K562 (cell line): Measurements from ENCODE around the gene SYNE1. TPM values are rescaled to one million over a fixed set of nuclear protein-coding genes. Genes with fewer than 3 reads are reported as not detected.

Experiments used
- ATAC-seq: fragments of 200-7000 bp; cut with Tn5 transposase; 3 replicates; pipeline ENCODE4 v1.9.1; 2020; ENCODE audit warnings: moderate library complexity
- BruUV-seq: library from RNA; stranded (reverse); fragments of 400-500 nt; replicated peaks from 2 replicates; lab custom pipeline; 2021; lab: Mats Ljungman, UMichigan
- CTCF ChIA-PET: fragments of 300-600 bp; formaldehyde crosslinking; extraction: SDS; loops from one replicate; lab custom pipeline; 2021; ENCODE audit warnings: low intra/inter-chr PET ratio; lab: Yijun Ruan, JAX
- POLR2A ChIA-PET: fragments of 300-600, 350-650 bp; sonication (Branson Sonifier 250); formaldehyde crosslinking; extraction: SDS; loops from one replicate; lab custom pipeline; 2021; ENCODE audit warnings: antibody characterized with exemption, inconsistent platforms; lab: Yijun Ruan, JAX
- DNase-seq, 4 experiments: peaks; one replicate each; pipeline versions ENCODE4 v3.0.0 to v3.0.0-alpha.2; 2011 to 2018; ENCODE audit warnings: low spot score in 3 of 4, mixed read lengths in 3 of 4; ENCODE audit errors: extremely low read depth in 1 of 4
- FAIRE-seq: peaks from 2 replicates; lab custom pipeline; 2011; peaks lifted over from hg19 to GRCh38; lab: Jason Lieb, UNC
- H2AFZ ChIP-seq: 2 replicates; pipeline ENCODE4 v1.6.0; 2011; ENCODE audit warnings: low read depth, low read length, control low read depth, inconsistent platforms
- H3K27ac ChIP-seq: fragments of 200-600 bp; 3 replicates; pipeline ENCODE4 v1.8.0; 2011; ENCODE audit warnings: low read depth, mild to moderate bottlenecking, control low read depth, inconsistent platforms, low read length, moderate library complexity, mixed read lengths; ENCODE audit errors: extremely low read depth
- H3K27me3 ChIP-seq, 2 experiments: fragments of 300-600 bp in 1 of 2; 2 replicates in 1 of 2; 3 replicates in 1 of 2; pipeline versions ENCODE4 v1.6.0 to v1.8.0; 2011; ENCODE audit warnings: inconsistent platforms in 2 of 2, low read length in 2 of 2, mild to moderate bottlenecking in 1 of 2, mixed read lengths in 1 of 2, moderate library complexity in 1 of 2; ENCODE audit not compliant: control insufficient read depth in 2 of 2, insufficient read depth in 2 of 2
- H3K36me3 ChIP-seq: fragments of 300-600 bp; 3 replicates; pipeline ENCODE4 v1.8.0; 2011; ENCODE audit warnings: mild to moderate bottlenecking, low read length, inconsistent platforms; ENCODE audit not compliant: control insufficient read depth, insufficient read depth
- H3K4me1 ChIP-seq, 2 experiments: fragments of 200-600 bp in 1 of 2; replicated peaks in 1 of 2; 2 replicates in 1 of 2; 3 replicates in 1 of 2; pipeline versions ENCODE4 v1.5.1 to v1.8.0; 2011; ENCODE audit warnings: inconsistent platforms in 2 of 2, low read length in 2 of 2, mild to moderate bottlenecking in 1 of 2, mixed read lengths in 1 of 2, moderate library complexity in 1 of 2; ENCODE audit not compliant: control insufficient read depth in 2 of 2, insufficient read depth in 2 of 2
- H3K4me2 ChIP-seq: 2 replicates; pipeline ENCODE4 v1.6.1; 2011; ENCODE audit warnings: low read length, control low read depth, inconsistent platforms, mixed read lengths; ENCODE audit not compliant: insufficient read depth
- H3K4me3 ChIP-seq: fragments of 200-600 bp; sonication (generic), shearing (Covaris generic); 2 replicates; pipeline ENCODE4 v1.5.1; 2016; ENCODE audit warnings: control low read depth, inconsistent platforms
- H3K79me2 ChIP-seq: fragments of 200-600 bp; 3 replicates; pipeline ENCODE4 v1.8.0; 2011; ENCODE audit warnings: low read length, inconsistent platforms; ENCODE audit not compliant: control insufficient read depth, insufficient read depth
- H3K9ac ChIP-seq, 2 experiments: 2 replicates each; pipeline versions ENCODE4 v1.6.0 to v1.6.1; 2011; ENCODE audit warnings: low read depth in 2 of 2, low read length in 2 of 2, control low read depth in 1 of 2, inconsistent platforms in 1 of 2, mild to moderate bottlenecking in 1 of 2, mixed read lengths in 1 of 2; ENCODE audit not compliant: insufficient read depth in 1 of 2
- H3K9me1 ChIP-seq: one replicate; pipeline ENCODE4 v1.6.0; 2011; ENCODE audit warnings: inconsistent platforms, mild to moderate bottlenecking, low read length, moderate library complexity; ENCODE audit not compliant: control insufficient read depth, insufficient read depth
- H3K9me3 ChIP-seq: replicated peaks from 2 replicates; pipeline ENCODE4 v1.5.1; 2011; ENCODE audit warnings: low read depth, low read length, inconsistent platforms; ENCODE audit not compliant: control insufficient read depth, insufficient read depth
- H4K20me1 ChIP-seq: replicated peaks from 2 replicates; pipeline ENCODE4 v1.6.1; 2011; ENCODE audit warnings: low read length, inconsistent platforms, mixed read lengths; ENCODE audit not compliant: control insufficient read depth, insufficient read depth
- ARID4B ChIP-seq: sonication (generic); formaldehyde crosslinking; IDR thresholded peaks from 2 replicates; pipeline ENCODE4 v1.8.0; 2022; ENCODE audit warnings: mild to moderate bottlenecking, missing genetic modification reagents
- ATF2 ChIP-seq: sonication (generic); formaldehyde crosslinking; IDR thresholded peaks from 2 replicates; pipeline ENCODE4 v1.8.1; 2022; ENCODE audit warnings: missing genetic modification reagents
- DACH1 ChIP-seq: fragments of 450-650 bp; IDR thresholded peaks from 2 replicates; pipeline ENCODE4 v1.6.1; 2018; ENCODE audit not compliant: partially characterized antibody
- ESRRB ChIP-seq: fragments of 250-450 bp; sonication (Bioruptor Pico); IDR thresholded peaks from 2 replicates; pipeline ENCODE4 v1.5.0; 2020; ENCODE audit warnings: mild to moderate bottlenecking, moderate library complexity, borderline replicate concordance
- HMGXB4 ChIP-seq: sonication (generic); formaldehyde crosslinking; IDR thresholded peaks from 2 replicates; pipeline ENCODE4 v1.8.1; 2023; ENCODE audit warnings: mild to moderate bottlenecking, missing genetic modification reagents
- MCM2 ChIP-seq: fragments of 450-650 bp; IDR thresholded peaks from 2 replicates; pipeline ENCODE4 v1.6.1; 2017; ENCODE audit warnings: low read depth, mild to moderate bottlenecking
- SMAD3 ChIP-seq: fragments of 450-650 bp; formaldehyde crosslinking; conservative IDR thresholded peaks from 2 replicates; pipeline ENCODE4 v1.4.0; 2020; ENCODE audit warnings: mild to moderate bottlenecking
- THAP12 ChIP-seq: fragments of 250-450 bp; sonication (Bioruptor Pico); IDR thresholded peaks from 2 replicates; pipeline ENCODE4 v1.9.0; 2021; ENCODE audit warnings: mild to moderate bottlenecking, inconsistent platforms
- ZNF57 ChIP-seq: fragments of 450-650 bp; formaldehyde crosslinking; IDR thresholded peaks from 2 replicates; pipeline ENCODE4 v1.4.0; 2020; ENCODE audit warnings: mild to moderate bottlenecking, moderate library complexity
- WGBS: fragments of 100-300 bp; shearing (Covaris generic); methylation state at CpG from one replicate; pipeline ENCODE4 v1.1.6; 2016; ENCODE audit warnings: low coverage, mixed read lengths; ENCODE audit not compliant: insufficient coverage; ENCODE audit errors: missing lambda C conversion rate; 5-methylcytosine and 5-hydroxymethylcytosine counted together
- in situ Hi-C: fragments of 300-500 bp; cut with MboI; formaldehyde crosslinking; loops from 4 replicates; pipeline ENCODE4 v1.15.0; 2018; ENCODE audit warnings: inconsistent platforms, mixed read lengths
- intact Hi-C: fragments of 100-400 bp; cut with micrococcal nuclease; formaldehyde crosslinking; loops from 2 replicates; pipeline ENCODE4 v1.14.2; 2022
- polyA plus RNA-seq, 8 experiments: library from polyadenylated mRNA; depleted of rRNA in 4 of 8; stranded (reverse) in 5 of 8; unstranded in 3 of 8; fragments of >200 nt; fragmentation: Nextera tagmentation in 2 of 8; fragmentation: Illumina TruSeq in 1 of 8; extraction: Ambion mirVana in 2 of 8; extraction: Trizol in 1 of 8; gene quantifications; 2 replicates each; pipeline versions ENCODE4 v1.2.1 to v1.2.3, GENCODE V29; 2011 to 2014; ENCODE audit warnings: inconsistent platforms in 1 of 8, missing spikeins in 1 of 8
- total RNA-seq, 7 experiments: library from RNA; depleted of rRNA in 6 of 7; stranded (reverse); fragments of >200 nt in 6 of 7; fragmentation: Illumina TruSeq in 2 of 7; extraction: Trizol in 2 of 7; gene quantifications; 2 replicates each; pipeline versions ENCODE4 v1.2.1 to v1.2.3, GENCODE V29; 2011 to 2021; ENCODE audit warnings: low replicate concordance in 1 of 7

The SYNE1 gene
- total and polyA plus RNA-seq, 9 of the 15 experiments (the other 6 are each of a cell fraction or from before 2014, with no cell fraction given) = under 0.01 to 0.42 (median 0.08) TPM; not detected in 1

GRCh38 chr6:152184917-152185574 lies 452.1 kb downstream of the SYNE1 start (continued):
- TF ChIP-seq ESRRB (CRISPR knock-in tag) (no peak), ARID4B (CRISPR knock-in tag) (no peak)

GRCh38 chr6:152184573-152184916 lies 452.6 kb downstream of the SYNE1 start:
- CTCF ChIA-PET = no interaction called here
- in situ Hi-C loops = no loop called here
- ATAC-seq = no peak
- H3K4me2 ChIP-seq = no peak overlapping the region
- no peaks in the 10 kb centered on the region for H3K9me1 ChIP-seq
- no peaks in the 10 kb centered on the region for H3K4me1 ChIP-seq
- H3K36me3 ChIP-seq = no peaks in the 10 kb centered on the region
- WGBS = 0% methylated on average over 2 of the region's 2 CpGs
- FAIRE-seq = no peak
- no TSS peak for BruUV-seq
- H4K20me1 ChIP-seq = no peaks in the 10 kb centered on the region
- no peaks in the 10 kb centered on the region for H3K79me2 ChIP-seq
- no peak for DNase-seq
- no peak overlapping the region for H3K4me3 ChIP-seq
- H3K27ac ChIP-seq = no peak overlapping the region
- H3K9me3 ChIP-seq = no peaks in the 10 kb centered on the region
- intact Hi-C loops = no loop called here
- H3K9ac ChIP-seq = no peak overlapping the region
- POLR2A ChIA-PET = no interaction called here
- H3K27me3 ChIP-seq = no peaks in the 10 kb centered on the region
- H2AFZ ChIP-seq = no peak overlapping the region
- no peak for TF ChIP-seq SMAD3 (CRISPR knock-in tag)
- no peak for TF ChIP-seq ZNF57 (CRISPR knock-in tag)
- no peak for TF ChIP-seq THAP12
- TF ChIP-seq MCM2 = no peak
- TF ChIP-seq ATF2 (CRISPR knock-in tag) = no peak
- peak; percentile 24 for TF ChIP-seq DACH1
- no peak for TF ChIP-seq HMGXB4 (CRISPR knock-in tag)
